ENCODE results near the gene BDKRB2.

Gene BDKRB2

GRCh38 chr14:96204151-96205058, at the start of gene BDKRB2:
TSS of gene BDKRB2 (plus strand) at chr14:96204839. CDS start at chr14:96237108, 32,269 bp downstream.
- DNase-seq: no peak

GRCh38 chr14:96154900-96155299, 49.7 kb upstream of the BDKRB2 start:
- DNase-seq: no peak

GRCh38 chr14:96156804-96157760, 47.6 kb upstream of the BDKRB2 start:
- DNase-seq: no peak

DNA sequence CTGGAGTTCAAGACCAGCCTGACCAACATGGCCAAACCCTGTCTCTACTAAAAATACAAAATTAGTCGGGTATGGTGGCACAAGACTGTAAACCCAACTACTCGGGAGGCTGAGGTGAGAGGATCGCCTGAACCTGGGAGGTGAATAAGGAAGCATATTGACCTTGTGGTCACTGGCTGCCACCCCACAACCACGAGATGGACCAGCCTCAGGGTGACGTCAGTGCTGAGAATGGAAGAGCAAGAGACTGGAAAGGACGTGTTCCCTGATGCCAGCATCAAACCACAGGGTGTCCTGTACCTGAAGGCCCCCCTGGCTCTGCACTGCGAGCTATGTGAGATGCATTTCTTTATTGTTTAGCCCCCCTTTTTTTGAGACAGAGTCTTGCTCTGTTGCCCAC, 45.9 kb upstream of the BDKRB2 start:
- no peak for DNase-seq

DNA sequence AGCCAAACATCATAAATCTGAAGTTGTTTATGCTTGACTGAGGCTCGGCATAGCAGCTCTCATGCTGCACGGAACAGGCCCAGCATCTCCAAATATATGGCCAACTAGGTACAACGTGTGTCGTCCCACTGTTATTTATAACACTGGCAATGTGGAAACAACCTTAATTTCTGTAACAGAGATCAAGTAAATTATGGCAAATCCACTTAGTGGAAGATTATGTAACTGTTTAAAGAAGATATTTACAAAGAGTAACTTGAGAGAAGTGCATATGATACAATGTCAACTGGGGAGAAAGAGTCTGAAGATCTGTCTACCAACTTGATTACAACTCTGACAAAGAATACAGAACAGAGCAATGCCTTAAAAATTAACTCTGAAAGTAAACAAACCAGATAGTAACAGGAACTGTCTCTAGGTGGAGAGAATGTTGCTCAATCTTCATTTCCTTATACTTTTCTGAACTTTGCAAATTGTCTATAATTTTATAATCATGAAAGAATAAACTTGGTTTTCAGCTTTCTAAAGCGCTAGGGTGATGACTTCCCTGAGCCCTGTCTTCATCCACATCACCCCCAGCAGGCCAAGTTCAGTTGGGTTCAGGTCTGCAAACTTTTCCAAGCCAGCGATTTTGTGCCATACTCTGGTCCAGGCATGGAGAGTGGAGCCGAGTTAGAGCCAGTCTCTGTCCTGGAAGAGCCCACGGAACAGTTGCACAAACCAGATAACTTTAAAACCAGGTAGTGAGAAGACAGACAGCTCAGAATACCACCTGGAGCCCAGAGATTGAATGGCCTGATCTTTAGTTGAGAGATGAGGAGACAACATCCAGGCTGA, 44.3 kb upstream of the BDKRB2 start:
- DNase-seq: no peak

GRCh38 chr14:96160913-96161310, 43.7 kb upstream of the BDKRB2 start:
- DNase-seq: no peak

GRCh38 chr14:96161636-96162035, 43.0 kb upstream of the BDKRB2 start:
- DNase-seq: no peak

DNA sequence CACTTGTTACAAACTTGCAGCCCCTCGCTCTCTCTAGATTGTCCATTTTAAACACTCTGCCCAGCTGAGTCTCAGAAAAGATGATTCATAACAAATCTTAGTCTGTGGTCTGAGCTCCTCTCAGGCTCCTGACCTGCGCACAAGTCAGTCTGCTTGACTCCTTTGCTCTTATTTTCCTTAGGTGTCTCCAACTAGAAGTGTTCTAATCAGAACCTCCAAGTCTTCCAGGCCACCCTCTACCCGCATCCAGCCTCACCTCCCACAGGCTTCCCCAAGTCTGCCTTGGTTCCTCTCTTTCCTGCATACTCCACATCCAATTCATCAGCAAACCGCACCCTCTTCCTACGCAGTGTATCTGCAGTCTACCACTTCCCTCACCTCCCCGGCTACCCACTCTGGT, 42.4 kb upstream of the BDKRB2 start:
- DNase-seq: no peak

DNA sequence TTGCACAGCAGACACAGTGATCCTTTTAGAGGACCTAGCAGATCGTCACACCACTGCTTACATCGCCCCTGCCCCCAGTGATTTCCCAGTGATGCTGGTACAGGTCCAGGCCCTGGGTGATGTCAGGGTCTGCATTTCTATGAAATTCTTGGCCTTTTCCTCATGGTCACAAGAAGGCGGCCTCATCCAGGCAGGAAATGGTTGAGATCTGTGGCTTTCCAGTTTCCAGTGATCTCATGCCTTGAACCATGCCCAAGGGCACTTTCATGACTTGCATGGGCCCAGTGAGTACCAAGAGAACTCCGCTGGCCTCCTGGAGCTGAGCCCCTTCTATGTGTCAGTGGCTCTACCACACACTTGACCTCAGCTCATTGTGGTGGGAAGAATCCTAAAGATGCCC, 41.9 kb upstream of the BDKRB2 start:
- no peak for DNase-seq

GRCh38 chr14:96164861-96165490, 39.7 kb upstream of the BDKRB2 start:
- DNase-seq: no peak

DNA sequence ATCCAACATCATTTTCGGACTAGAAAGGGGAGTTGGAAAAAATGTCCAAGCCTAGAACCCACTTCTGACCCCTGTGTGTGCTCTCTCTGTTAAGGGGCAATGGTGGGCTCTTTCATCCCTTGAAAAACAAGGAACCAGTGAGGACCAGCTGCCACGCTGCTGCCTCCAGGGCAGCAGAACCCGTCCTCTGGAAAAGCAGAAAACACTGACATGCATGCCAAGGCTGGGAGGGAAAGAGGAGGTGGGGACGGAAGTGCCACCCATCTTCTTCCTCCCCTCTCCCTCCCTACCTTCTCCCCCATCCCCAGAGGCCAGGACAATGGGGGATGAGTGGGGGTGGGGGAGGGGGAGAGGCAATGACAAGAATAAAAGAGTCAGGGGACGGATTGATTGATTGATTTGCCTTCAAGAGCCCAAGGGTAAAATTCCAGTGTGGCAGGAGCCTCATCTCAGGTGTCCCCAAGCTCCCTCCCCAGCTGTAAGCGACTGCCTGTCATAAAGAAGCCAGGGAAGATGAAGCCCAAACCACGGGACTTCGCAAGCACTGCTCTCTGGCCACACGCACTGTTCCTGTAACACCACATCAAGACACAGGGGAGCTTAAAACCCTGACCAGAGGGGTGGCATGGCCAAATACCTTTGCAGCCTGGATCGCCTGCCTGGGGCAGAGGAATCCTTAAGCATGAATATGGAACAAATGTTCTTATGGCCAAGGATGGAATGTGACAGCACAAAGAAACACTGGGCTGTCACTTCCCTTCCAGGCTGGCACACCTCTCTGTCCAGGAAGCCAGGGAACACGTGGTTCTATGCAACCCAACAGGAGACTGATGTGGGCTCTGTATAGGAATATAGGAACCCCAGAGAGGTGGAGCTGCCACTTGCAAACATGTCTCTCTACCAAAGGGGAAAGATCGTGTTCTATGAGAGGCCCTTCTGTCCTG, 38.9 kb upstream of the BDKRB2 start:
- no peak for DNase-seq

DNA sequence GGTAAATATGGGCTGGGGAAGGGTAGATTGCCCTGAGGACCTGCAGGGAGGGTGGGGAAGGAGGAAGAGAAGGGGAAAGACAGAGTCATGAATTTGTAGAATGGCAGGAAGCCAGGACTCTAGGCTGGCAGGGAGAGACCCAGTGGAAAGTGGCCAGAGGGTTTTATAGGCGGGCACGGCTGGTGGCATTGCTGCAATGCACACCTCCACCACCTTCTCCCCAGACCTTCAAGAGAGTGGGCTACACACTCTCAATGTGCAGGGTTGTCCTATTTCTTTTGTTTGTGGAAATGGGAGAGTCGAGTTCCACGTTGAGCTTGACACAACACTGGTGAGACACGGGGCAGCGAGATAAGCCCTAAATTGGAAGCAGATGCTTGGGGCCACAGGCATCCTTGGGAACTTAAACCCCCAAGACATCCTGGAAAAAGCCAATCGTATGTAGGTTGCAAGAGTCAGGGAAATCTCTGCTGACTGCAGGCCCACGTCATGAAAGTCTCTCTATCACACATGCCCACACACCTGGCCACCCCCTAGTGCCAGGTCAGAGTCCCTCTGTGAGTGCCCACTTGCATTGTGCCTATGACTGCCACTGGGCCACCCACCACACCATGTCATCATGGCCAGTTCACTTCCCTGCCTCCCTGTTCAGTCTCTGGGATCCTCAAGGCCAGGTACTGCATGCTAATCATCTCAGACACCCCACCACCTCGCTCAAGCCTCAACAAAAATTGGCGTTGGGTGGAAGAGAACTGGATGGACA, 38.0 kb upstream of the BDKRB2 start:
- no peak for DNase-seq

- no peak for DNase-seq
Measured at GRCh38 chr14:96167224-96168148, 37.2 kb upstream of the BDKRB2 start.

DNA sequence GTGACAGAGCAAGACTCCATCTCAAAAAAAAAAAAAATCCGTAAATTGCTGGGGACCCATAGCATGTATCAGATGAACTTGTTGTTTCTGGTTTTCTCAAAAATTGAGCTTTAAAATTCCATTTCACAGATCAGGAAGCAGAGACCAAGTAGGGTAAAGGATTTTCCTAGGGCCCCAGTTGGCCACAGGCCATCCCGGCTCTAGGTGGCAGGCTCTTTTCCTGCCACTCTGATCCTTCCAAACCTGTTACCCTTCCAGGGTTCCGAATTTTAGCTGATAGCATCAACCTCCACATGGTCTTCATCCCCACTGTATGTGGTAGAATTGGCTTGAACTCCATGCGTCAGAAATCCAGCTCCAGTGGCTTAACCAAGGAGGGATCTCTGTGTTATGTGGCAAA, 36.1 kb upstream of the BDKRB2 start:
- DNase-seq: no peak

DNA sequence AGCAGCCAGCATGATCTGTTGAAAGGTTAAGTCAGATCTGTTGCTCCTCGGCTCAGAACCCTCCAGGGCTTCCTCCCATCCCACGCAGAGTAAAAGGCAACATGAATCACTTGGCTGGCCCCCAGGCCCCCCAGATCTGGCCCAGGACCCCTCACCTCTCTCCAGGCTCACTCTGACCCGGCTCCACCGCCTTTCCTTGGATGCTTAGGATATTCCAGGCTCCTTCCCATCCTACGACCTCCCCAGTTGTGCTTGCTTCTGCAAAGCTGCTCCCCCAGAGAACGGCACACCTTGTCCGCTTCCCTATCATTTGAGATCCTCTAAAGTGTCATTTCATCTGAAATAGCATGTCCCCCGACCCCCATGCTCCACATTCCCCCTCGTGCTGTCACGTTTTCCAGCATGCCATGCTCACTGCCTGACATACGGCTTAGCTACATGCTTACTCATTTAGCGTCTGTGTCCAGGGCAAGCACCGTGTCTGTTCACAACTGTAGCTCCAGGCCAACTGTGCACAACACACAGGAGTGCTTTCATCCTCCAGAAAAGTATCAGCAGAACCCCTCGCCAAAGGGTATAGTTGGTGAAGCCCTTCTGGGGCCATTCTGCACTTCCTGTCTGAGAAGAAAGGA, 33.6 kb upstream of the BDKRB2 start:
- DNase-seq: no peak

DNA sequence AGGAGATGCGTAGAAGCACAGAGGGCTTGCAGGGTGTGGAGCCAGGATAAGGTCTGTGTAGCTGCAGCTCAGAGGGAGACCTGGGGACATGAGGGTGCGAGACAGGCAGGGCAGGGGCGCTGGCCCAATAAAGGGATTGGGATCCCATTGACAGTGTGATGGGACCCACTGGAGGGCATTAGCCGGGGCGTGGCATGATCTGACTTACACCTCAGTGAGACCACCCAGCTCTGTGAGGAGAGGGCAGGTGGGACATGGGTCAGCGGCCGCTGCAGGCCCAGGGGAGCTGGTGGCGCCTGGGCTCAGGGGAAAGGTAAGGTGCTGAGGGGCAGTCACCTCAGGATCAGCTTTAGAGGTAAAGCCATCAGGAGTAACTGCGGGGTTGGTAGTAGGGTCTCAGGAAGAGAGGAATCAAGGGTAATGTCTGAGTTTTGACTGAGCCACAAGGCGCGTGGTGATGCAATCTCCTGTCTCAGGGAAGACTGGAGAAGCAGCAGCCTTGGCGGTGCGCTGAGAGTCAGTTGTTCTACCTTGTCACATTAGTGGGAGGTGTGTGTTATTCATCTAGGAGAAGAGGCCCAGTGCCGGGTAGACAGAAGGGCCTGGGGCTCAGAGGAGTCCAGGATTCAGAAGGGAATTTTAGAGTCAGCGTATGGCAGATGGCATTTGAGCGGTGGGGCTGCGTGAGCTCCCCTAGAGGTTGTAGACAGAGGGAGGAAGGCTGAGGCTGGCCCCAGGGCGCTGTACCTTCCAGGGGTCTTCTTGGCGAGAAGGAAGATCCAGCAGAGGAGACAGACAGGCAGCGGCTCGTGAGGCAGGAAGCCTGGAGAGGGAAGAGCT, 30.8 kb upstream of the BDKRB2 start:
- DNase-seq: no peak

DNA sequence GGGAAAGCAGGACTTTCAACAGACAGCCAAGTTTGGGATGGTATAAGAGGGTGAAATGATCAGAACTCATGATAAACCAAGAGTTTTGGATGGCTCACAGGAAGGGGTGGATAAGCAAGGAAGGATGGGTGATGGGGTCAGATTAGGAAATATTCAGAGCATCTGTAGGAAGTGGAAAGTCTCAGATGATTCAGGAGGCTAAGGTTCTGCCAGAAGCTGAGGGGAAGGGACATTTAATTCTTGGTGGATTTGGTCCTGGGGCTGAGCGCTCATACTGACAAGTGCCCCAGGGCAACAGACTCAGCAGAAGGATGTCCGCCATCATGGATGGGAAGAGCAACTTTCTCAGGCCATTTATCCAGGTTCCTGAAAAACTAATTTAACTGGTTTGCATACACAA, 28.4 kb upstream of the BDKRB2 start:
- DNase-seq: no peak

GRCh38 chr14:96176811-96177211, 27.8 kb upstream of the BDKRB2 start:
- DNase-seq: no peak
